ENCODE data around the gene MFSD1. TPM values are rescaled to one million over a fixed set of nuclear protein-coding genes. Genes with fewer than 3 reads are reported as not detected.

Gene MFSD1
- total RNA-seq, 2 donors from 2014 or later, result 43.9 to 45.6 TPM

- peaks cover 0 to 37% of the 10 kb centered on the region in 2 donors for H3K4me1 ChIP-seq
- no peak overlapping the region for H3K4me3 ChIP-seq
- DNase-seq (ENCODE audit: low spot score), result no peak
- H3K36me3 ChIP-seq, result no peaks in the 10 kb centered on the region
- H3K9me3 ChIP-seq, result no peaks in the 10 kb centered on the region
- H3K27me3 ChIP-seq, result no peaks in the 10 kb centered on the region
- no peak overlapping the region for H3K27ac ChIP-seq
- TF ChIP-seq CTCF (IDR thresholded peaks at IDR 0.05), result no peak
These were observed 36.2 kb upstream of the MFSD1 start for GRCh38 chr3:158765518-158766205.

GRCh38 chr3:158766364-158766763 is 35.5 kb upstream of the MFSD1 start:
- no peak for DNase-seq (ENCODE audit: low spot score)
- H3K36me3 ChIP-seq, result no peaks in the 10 kb centered on the region
- TF ChIP-seq CTCF (IDR thresholded peaks at IDR 0.05), result no peak
- H3K27ac ChIP-seq, result no peak overlapping the region
- H3K9me3 ChIP-seq, result no peaks in the 10 kb centered on the region
- no peak overlapping the region for H3K4me3 ChIP-seq
- no peaks in the 10 kb centered on the region for H3K27me3 ChIP-seq
- peaks cover 0 to 42% of the 10 kb centered on the region in 2 donors for H3K4me1 ChIP-seq

- Histone ChIP-seq H3K4me1 (peaks cover 0 to 42% of the 10 kb centered on the region in 2 donors), H3K36me3 (no peaks in the 10 kb centered on the region), H3K4me3 (no peak overlapping the region), H3K27me3 (no peaks in the 10 kb centered on the region), H3K9me3 (no peaks in the 10 kb centered on the region), H3K27ac (peak overlapping the region; percentile 37 to 51)
- peak; percentile 79 for DNase-seq (ENCODE audit: low spot score)
- TF ChIP-seq CTCF (IDR thresholded peaks at IDR 0.05), result no peak
These were observed 33.5 kb upstream of the MFSD1 start for GRCh38 chr3:158768361-158768787.

- Histone ChIP-seq H3K4me1 (peaks cover 0 to 47% of the 10 kb centered on the region in 2 donors), H3K4me3 (no peak overlapping the region), H3K27ac (peak overlapping the region; percentile 37 to 51), H3K9me3 (no peaks in the 10 kb centered on the region), H3K36me3 (no peaks in the 10 kb centered on the region), H3K27me3 (no peaks in the 10 kb centered on the region)
- no peak for DNase-seq (ENCODE audit: low spot score)
- TF ChIP-seq CTCF (IDR thresholded peaks at IDR 0.05), result no peak
These were observed 32.8 kb upstream of the MFSD1 start for GRCh38 chr3:158768881-158769543.

GRCh38 chr3:158769549-158769948 is 32.3 kb upstream of the MFSD1 start:
- H3K4me1 ChIP-seq, result peaks cover 0 to 47% of the 10 kb centered on the region in 2 donors
- no peak overlapping the region for H3K4me3 ChIP-seq
- no peaks in the 10 kb centered on the region for H3K36me3 ChIP-seq
- no peak for DNase-seq (ENCODE audit: low spot score)
- no peak for TF ChIP-seq CTCF (IDR thresholded peaks at IDR 0.05)
- peak overlapping the region; percentile 32 to 51 for H3K27ac ChIP-seq
- H3K9me3 ChIP-seq, result no peaks in the 10 kb centered on the region
- H3K27me3 ChIP-seq, result no peaks in the 10 kb centered on the region
